Measurements from ENCODE around the gene ELF5. TPM values are rescaled to one million over a fixed set of nuclear protein-coding genes. Genes with fewer than 3 reads are reported as not detected.

ELF5 gene
- total and polyA plus RNA-seq, 11 donors, result not detected

DNA sequence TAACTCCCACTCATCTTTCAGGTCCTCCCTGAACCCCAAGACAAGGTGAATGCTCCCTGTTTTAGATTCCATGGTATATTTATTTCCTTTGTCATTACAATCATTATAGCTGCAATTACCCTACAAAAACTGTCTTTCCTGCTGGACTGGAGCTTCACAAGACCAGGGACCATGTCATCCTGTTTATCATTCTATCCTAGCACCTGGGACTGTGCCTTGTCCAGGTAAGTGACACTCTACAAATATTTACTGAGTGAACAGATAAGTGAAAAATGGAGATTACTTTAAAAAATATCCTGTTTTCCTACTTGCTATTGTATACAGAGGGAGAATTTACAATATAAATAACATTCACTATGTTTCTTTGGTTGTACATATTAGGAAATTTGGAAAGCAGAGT lies 22.5 kb upstream of the ELF5 start:
- ATAC-seq, result no peak
- peaks cover 0 to 15% (median 3%) of the 10 kb centered on the region in 9 donors for H3K27me3 ChIP-seq
- peaks cover 0 to 7% (median 0%) of the 10 kb centered on the region in 12 donors for H3K9me3 ChIP-seq
- H3K27ac ChIP-seq, result no peak overlapping the region
- DNase-seq, result no peak
- H3K4me1 ChIP-seq, result no peaks in the 10 kb centered on the region
- no peak overlapping the region for H3K4me3 ChIP-seq
- H3K36me3 ChIP-seq, result no peaks in the 10 kb centered on the region
- intact Hi-C loops (cut with DNase I), result no loop called here
- no peak for TF ChIP-seq POLR2A (IDR thresholded peaks at IDR 0.05)
- TF ChIP-seq, protein P1, sequence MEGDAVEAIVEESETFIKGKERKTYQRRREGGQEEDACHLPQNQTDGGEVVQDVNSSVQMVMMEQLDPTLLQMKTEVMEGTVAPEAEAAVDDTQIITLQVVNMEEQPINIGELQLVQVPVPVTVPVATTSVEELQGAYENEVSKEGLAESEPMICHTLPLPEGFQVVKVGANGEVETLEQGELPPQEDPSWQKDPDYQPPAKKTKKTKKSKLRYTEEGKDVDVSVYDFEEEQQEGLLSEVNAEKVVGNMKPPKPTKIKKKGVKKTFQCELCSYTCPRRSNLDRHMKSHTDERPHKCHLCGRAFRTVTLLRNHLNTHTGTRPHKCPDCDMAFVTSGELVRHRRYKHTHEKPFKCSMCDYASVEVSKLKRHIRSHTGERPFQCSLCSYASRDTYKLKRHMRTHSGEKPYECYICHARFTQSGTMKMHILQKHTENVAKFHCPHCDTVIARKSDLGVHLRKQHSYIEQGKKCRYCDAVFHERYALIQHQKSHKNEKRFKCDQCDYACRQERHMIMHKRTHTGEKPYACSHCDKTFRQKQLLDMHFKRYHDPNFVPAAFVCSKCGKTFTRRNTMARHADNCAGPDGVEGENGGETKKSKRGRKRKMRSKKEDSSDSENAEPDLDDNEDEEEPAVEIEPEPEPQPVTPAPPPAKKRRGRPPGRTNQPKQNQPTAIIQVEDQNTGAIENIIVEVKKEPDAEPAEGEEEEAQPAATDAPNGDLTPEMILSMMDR (IDR thresholded peaks at IDR 0.05), result no peak

DNA sequence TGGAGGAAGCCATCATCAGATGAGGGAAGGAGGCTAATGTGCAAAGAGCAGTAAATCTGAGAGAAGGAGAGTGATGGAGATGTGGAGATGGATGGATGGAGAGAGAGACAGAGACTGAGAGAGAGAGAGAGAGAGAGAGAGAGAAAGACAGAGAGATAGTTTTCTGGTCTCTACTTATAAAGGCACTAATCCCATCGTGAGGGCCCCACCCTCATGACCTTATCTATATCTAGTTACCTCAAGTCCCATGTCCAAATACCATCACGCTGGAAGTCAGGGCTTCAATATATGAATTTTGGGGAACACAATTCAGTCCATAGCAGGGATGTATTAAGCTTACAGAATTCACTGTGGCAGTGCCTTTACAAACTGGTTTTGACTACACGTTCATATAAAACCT lies 21.2 kb upstream of the ELF5 start:
- ATAC-seq (no peak), DNase-seq (no peak)
- intact Hi-C loops (cut with DNase I), result no loop called here
- no peak overlapping the region for H3K27ac ChIP-seq
- H3K4me3 ChIP-seq, result no peak overlapping the region
- 81 to 89% (median 84%) methylated on average over 3 of the region's 3 CpGs for WGBS, 4 donors
- H3K9me3 ChIP-seq, result peaks cover 0 to 7% (median 0%) of the 10 kb centered on the region in 12 donors
- no peaks in the 10 kb centered on the region for H3K36me3 ChIP-seq
- H3K4me1 ChIP-seq, result no peaks in the 10 kb centered on the region
- peaks cover 0 to 10% (median 2%) of the 10 kb centered on the region in 9 donors for H3K27me3 ChIP-seq
- TF ChIP-seq, protein P1 (IDR thresholded peaks at IDR 0.05), result no peak
- TF ChIP-seq POLR2A (IDR thresholded peaks at IDR 0.05), result no peak

DNA sequence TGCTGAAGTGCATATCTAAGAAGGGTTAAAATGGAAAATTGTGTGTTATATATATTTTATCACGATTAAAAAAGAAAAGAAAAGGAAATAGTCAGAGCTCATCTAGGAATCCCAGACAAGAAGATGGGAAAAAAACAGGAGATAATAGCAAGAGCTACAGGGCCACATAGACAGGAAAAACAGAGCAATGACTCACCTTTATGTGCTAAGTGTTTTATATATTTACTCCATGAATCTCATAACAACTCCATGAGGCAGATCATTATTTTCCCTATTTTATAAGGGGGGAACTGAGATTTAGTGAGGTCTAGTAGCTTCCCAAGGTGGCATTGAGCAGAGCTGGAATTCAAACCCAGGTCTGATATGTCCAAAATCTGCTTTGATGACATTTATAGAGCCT lies 18.1 kb upstream of the ELF5 start:
- H3K9me3 ChIP-seq, result peaks cover 0 to 7% (median 0%) of the 10 kb centered on the region in 12 donors
- DNase-seq, result no peak
- H3K4me1 ChIP-seq, result no peaks in the 10 kb centered on the region
- H3K27me3 ChIP-seq, result peaks cover 0 to 3% (median 0%) of the 10 kb centered on the region in 9 donors
- intact Hi-C loops (cut with DNase I), result no loop called here
- H3K4me3 ChIP-seq, result no peak overlapping the region
- H3K36me3 ChIP-seq, result no peaks in the 10 kb centered on the region
- no peak for ATAC-seq
- H3K27ac ChIP-seq, result no peak overlapping the region
- WGBS, 4 donors, result 44 to 70% (median 62%) methylated on average over 1 of the region's 1 CpG
- TF ChIP-seq, protein P1 (IDR thresholded peaks at IDR 0.05), result no peak
- TF ChIP-seq POLR2A (IDR thresholded peaks at IDR 0.05), result no peak

DNA sequence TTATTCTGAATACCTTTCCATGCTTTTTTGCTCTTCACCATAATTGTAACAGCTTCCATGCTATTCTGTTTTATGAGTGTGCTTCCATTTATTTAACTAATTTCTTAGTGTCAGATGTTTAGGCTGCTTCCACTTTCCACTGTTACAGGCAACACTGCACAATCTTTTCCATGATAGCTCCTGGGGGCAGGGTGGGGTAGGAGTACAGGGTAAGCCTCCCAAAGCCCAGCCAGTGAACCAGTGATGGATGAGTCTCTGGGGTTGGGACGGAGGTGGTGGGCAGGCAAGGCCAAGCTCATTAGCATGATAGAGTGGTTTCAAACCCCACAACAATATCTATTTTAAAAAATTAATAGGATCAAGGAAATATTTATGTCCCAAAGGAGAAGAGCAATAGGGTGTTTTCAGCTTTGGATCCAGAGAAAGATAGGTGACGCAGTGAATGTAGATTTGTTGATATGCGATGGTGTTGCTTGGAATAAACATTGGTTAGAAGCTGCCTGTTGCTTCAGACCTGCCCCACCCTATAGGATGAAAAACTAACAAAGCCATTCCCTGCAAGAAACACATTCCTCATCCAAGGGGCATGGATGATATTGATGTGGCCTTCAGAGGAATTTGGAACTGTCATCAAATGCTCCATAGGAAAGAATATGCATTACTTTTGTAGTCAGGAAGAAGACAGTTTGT lies 17.1 kb upstream of the ELF5 start:
- Histone ChIP-seq H3K36me3 (no peaks in the 10 kb centered on the region), H3K27me3 (peaks cover 0 to 4% (median 0%) of the 10 kb centered on the region in 9 donors), H3K27ac (no peak overlapping the region), H3K4me3 (no peak overlapping the region), H3K4me1 (no peaks in the 10 kb centered on the region), H3K9me3 (peaks cover 0 to 7% (median 0%) of the 10 kb centered on the region in 12 donors)
- ATAC-seq, result no peak
- TF ChIP-seq POLR2A (IDR thresholded peaks at IDR 0.05), result no peak
- TF ChIP-seq, protein P1 (IDR thresholded peaks at IDR 0.05), result no peak
- 64 to 88% (median 79%) methylated on average over 3 of the region's 3 CpGs for WGBS, 4 donors
- intact Hi-C loops (cut with DNase I), result no loop called here
- DNase-seq, result no peak
